Measurements from ENCODE around the gene PLEKHH3. TPM values are rescaled to one million over a fixed set of nuclear protein-coding genes. Genes with fewer than 3 reads are reported as not detected.
"Not testable (repeated sequence)": the region's sequence is repeated elsewhere in the genome, so short reads cannot be mapped to it uniquely, and the experiment has no call there.

PLEKHH3 gene
- total RNA-seq, 2 experiments from 2014 or later, result 0.85 to 0.90 TPM

- H3K9me3 Mint-ChIP-seq, result no peaks in the 10 kb centered on the region
- peaks cover 9% of the 10 kb centered on the region for H3K27me3 Mint-ChIP-seq
- H3K4me3 Mint-ChIP-seq, result no peak overlapping the region
- H3K36me3 Mint-ChIP-seq, result no peaks in the 10 kb centered on the region
- no peak for DNase-seq
- no peaks in the 10 kb centered on the region for H3K4me1 Mint-ChIP-seq
- no peak overlapping the region for H3K27ac Mint-ChIP-seq
Observed at GRCh38 chr17:42642336-42642735, 34.5 kb downstream of the PLEKHH3 start.

- H3K36me3 Mint-ChIP-seq, result no peaks in the 10 kb centered on the region
- H3K27me3 Mint-ChIP-seq, result peaks cover 9% of the 10 kb centered on the region
- H3K4me1 Mint-ChIP-seq, result no peaks in the 10 kb centered on the region
- H3K4me3 Mint-ChIP-seq, result no peak overlapping the region
- H3K27ac Mint-ChIP-seq, result no peak overlapping the region
- DNase-seq, result no peak
- H3K9me3 Mint-ChIP-seq, result no peaks in the 10 kb centered on the region
Observed at GRCh38 chr17:42640121-42640520, 36.7 kb downstream of the PLEKHH3 start.

GRCh38 chr17:42639525-42640113 lies 37.2 kb downstream of the PLEKHH3 start:
- no peak for DNase-seq
- Mint-ChIP-seq H3K4me1 (no peaks in the 10 kb centered on the region), H3K9me3 (no peaks in the 10 kb centered on the region), H3K4me3 (no peak overlapping the region), H3K36me3 (no peaks in the 10 kb centered on the region), H3K27me3 (peaks cover 9% of the 10 kb centered on the region), H3K27ac (no peak overlapping the region)

- Mint-ChIP-seq H3K4me3 (no peak overlapping the region), H3K36me3 (no peaks in the 10 kb centered on the region), H3K4me1 (no peaks in the 10 kb centered on the region), H3K9me3 (no peaks in the 10 kb centered on the region), H3K27ac (no peak overlapping the region), H3K27me3 (peaks cover 4% of the 10 kb centered on the region)
- no peak for DNase-seq
Observed at GRCh38 chr17:42632949-42633444, 43.8 kb downstream of the PLEKHH3 start.

- no peak overlapping the region for H3K4me3 Mint-ChIP-seq
- H3K9me3 Mint-ChIP-seq, result no peaks in the 10 kb centered on the region
- DNase-seq, result no peak
- no peaks in the 10 kb centered on the region for H3K36me3 Mint-ChIP-seq
- H3K4me1 Mint-ChIP-seq, result no peaks in the 10 kb centered on the region
- peaks cover 8% of the 10 kb centered on the region for H3K27me3 Mint-ChIP-seq
- H3K27ac Mint-ChIP-seq, result no peak overlapping the region
Observed at GRCh38 chr17:42629411-42630009, 47.3 kb downstream of the PLEKHH3 start.

GRCh38 chr17:42627032-42627764 lies 49.6 kb downstream of the PLEKHH3 start:
- DNase-seq, H3K27ac Mint-ChIP-seq, H3K4me1 Mint-ChIP-seq, H3K36me3 Mint-ChIP-seq, H3K27me3 Mint-ChIP-seq, H3K9me3 Mint-ChIP-seq, H3K4me3 Mint-ChIP-seq: not testable (repeated sequence)

- DNase-seq, result no peak
- Mint-ChIP-seq H3K4me3 (no peak overlapping the region), H3K4me1 (peaks cover 1% of the 10 kb centered on the region), H3K36me3 (no peaks in the 10 kb centered on the region), H3K9me3 (no peaks in the 10 kb centered on the region), H3K27me3 (peaks cover 4% of the 10 kb centered on the region), H3K27ac (no peak overlapping the region)
Observed at GRCh38 chr17:42623732-42624596, 52.8 kb downstream of the PLEKHH3 start.

GRCh38 chr17:42623271-42623670 lies 53.5 kb downstream of the PLEKHH3 start:
- Mint-ChIP-seq H3K4me1 (peaks cover 2% of the 10 kb centered on the region), H3K9me3 (no peaks in the 10 kb centered on the region), H3K4me3 (no peak overlapping the region), H3K27ac (no peak overlapping the region), H3K27me3 (peaks cover 4% of the 10 kb centered on the region), H3K36me3 (no peaks in the 10 kb centered on the region)
- no peak for DNase-seq

GRCh38 chr17:42621987-42622386 lies 54.8 kb downstream of the PLEKHH3 start:
- H3K9me3 Mint-ChIP-seq, H3K27me3 Mint-ChIP-seq, H3K36me3 Mint-ChIP-seq, DNase-seq, H3K27ac Mint-ChIP-seq, H3K4me3 Mint-ChIP-seq, H3K4me1 Mint-ChIP-seq: not testable (repeated sequence)

GRCh38 chr17:42618442-42619150 lies 58.2 kb downstream of the PLEKHH3 start:
- no peak for DNase-seq
- peaks cover 2% of the 10 kb centered on the region for H3K4me1 Mint-ChIP-seq
- H3K9me3 Mint-ChIP-seq, result no peaks in the 10 kb centered on the region
- H3K4me3 Mint-ChIP-seq, result no peak overlapping the region
- no peak overlapping the region for H3K27ac Mint-ChIP-seq
- no peaks in the 10 kb centered on the region for H3K27me3 Mint-ChIP-seq
- peaks cover 17% of the 10 kb centered on the region for H3K36me3 Mint-ChIP-seq

GRCh38 chr17:42617956-42618431 lies 58.8 kb downstream of the PLEKHH3 start:
- Mint-ChIP-seq H3K9me3 (no peaks in the 10 kb centered on the region), H3K4me1 (peaks cover 2% of the 10 kb centered on the region), H3K4me3 (no peak overlapping the region), H3K36me3 (peaks cover 19% of the 10 kb centered on the region), H3K27ac (no peak overlapping the region), H3K27me3 (no peaks in the 10 kb centered on the region)
- no peak for DNase-seq

Other genes starting within 250 kb of the PLEKHH3 start
- 1 to 10 TPM; 3.4 to 5.6 TPM for gene ATP6V0A1, start 218.1 kb downstream of the PLEKHH3 start, total RNA-seq
- gene NAGLU, start 140.8 kb downstream of the PLEKHH3 start, total RNA-seq, result 10 to 100 TPM; 10.6 to 13.6 TPM
- gene HSD17B1, start 124.1 kb downstream of the PLEKHH3 start, total RNA-seq, result under 1 TPM; 0.25 to 0.26 TPM
- gene COASY, start 114.8 kb downstream of the PLEKHH3 start, total RNA-seq, result 100 to 1,000 TPM; 111 TPM
- 10 to 100 TPM; 57.3 to 57.5 TPM for gene MLX, start 109.9 kb downstream of the PLEKHH3 start, total RNA-seq
- 10 to 100 TPM; 32.5 to 36.2 TPM for gene PSMC3IP, start 99.3 kb downstream of the PLEKHH3 start, total RNA-seq
- gene RETREG3, start 67.6 kb downstream of the PLEKHH3 start, total RNA-seq, result 10 to 100 TPM; 18.3 to 22.7 TPM
- gene TUBG1, start 67.3 kb downstream of the PLEKHH3 start, total RNA-seq, result 10 to 100 TPM; 93.1 to 95.4 TPM
- 1 to 10 TPM; 7.1 to 7.8 TPM for gene TUBG2, start 17.7 kb downstream of the PLEKHH3 start, total RNA-seq
- gene CCR10, start 4.8 kb upstream of the PLEKHH3 start, total RNA-seq, result under 1 TPM; 0.12 to 0.25 TPM
- under 1 TPM; 0.68 to 0.70 TPM for gene CNTNAP1, start 5.5 kb upstream of the PLEKHH3 start, total RNA-seq
- 10 to 100 TPM; 14.4 to 17.5 TPM for gene EZH1, start 68.0 kb upstream of the PLEKHH3 start, total RNA-seq
- not detected for gene RAMP2, start 84.2 kb upstream of the PLEKHH3 start, total RNA-seq
- gene VPS25, start 96.5 kb upstream of the PLEKHH3 start, total RNA-seq, result 10 to 100 TPM; 90.4 to 91.7 TPM
- gene WNK4, start 103.6 kb upstream of the PLEKHH3 start, total RNA-seq, result under 1 TPM; 0.25 to 0.26 TPM
- 10 to 100 TPM; 42.0 to 42.2 TPM for gene COA3, start 121.7 kb upstream of the PLEKHH3 start, total RNA-seq
- gene CNTD1, start 121.9 kb upstream of the PLEKHH3 start, total RNA-seq, result not detected
- gene BECN1, start 147.3 kb upstream of the PLEKHH3 start, total RNA-seq, result 10 to 100 TPM; 87.5 to 88.3 TPM
- gene PSME3, start 156.4 kb upstream of the PLEKHH3 start, total RNA-seq, result 100 to 1,000 TPM; 227 to 235 TPM
- gene AOC2, start 167.6 kb upstream of the PLEKHH3 start, total RNA-seq, result 1 to 10 TPM; 1.9 to 2.6 TPM
- 1 to 10 TPM; 1.2 to 1.5 TPM for gene AOC3, start 174.2 kb upstream of the PLEKHH3 start, total RNA-seq
- not detected for gene G6PC1, start 223.8 kb upstream of the PLEKHH3 start, total RNA-seq

All from activated naive CD8-positive, alpha-beta T cell treated with anti-CD3 and anti-CD28 coated beads for 36 hours (primary cell).